WTC11 (cell line): ENCODE results near the gene ABCG1. TPM values are rescaled to one million over a fixed set of nuclear protein-coding genes. Genes with fewer than 3 reads are reported as not detected.

Experiments
- ATAC-seq: fragments of 200-7000 bp; cut with Tn5 transposase; 2 replicates; pipeline ENCODE4 v1.10.0; 2021; ENCODE audit warnings: mild to moderate bottlenecking, moderate library complexity
- CTCF ChIA-PET: fragments of 300-600 bp; sonication (Branson Sonifier 250); formaldehyde crosslinking; loops from one replicate; lab custom pipeline; 2021; ENCODE audit warnings: antibody characterized with exemption; lab: Charles Lee
- POLR2A ChIA-PET: fragments of 350-600 bp; sonication (Branson Sonifier 250); formaldehyde crosslinking; loops from one replicate; lab custom pipeline; 2021; ENCODE audit warnings: antibody characterized with exemption; lab: Charles Lee
- DNase-seq: peaks from one replicate; pipeline ENCODE4 v3.0.0; 2021; ENCODE audit warnings: low spot score
- H3K27ac Mint-ChIP-seq: 2 replicates; pipeline ENCODE4 v1.8.0; 2021; ENCODE audit warnings: mixed read lengths
- H3K27me3 Mint-ChIP-seq: 2 replicates; pipeline ENCODE4 v1.8.0; 2021; ENCODE audit warnings: low read depth, mild to moderate bottlenecking, moderate library complexity, mixed read lengths
- H3K36me3 Mint-ChIP-seq: 2 replicates; pipeline ENCODE4 v1.8.0; 2021; ENCODE audit warnings: mixed read lengths
- H3K4me1 Mint-ChIP-seq: 2 replicates; pipeline ENCODE4 v1.8.0; 2022; ENCODE audit warnings: mixed read lengths
- H3K4me3 Mint-ChIP-seq: 2 replicates; pipeline ENCODE4 v1.8.0; 2021; ENCODE audit warnings: mild to moderate bottlenecking, moderate library complexity, mixed read lengths
- H3K9me3 Mint-ChIP-seq: 2 replicates; pipeline ENCODE4 v1.8.0; 2021; ENCODE audit warnings: mixed read lengths
- ARID4B ChIP-seq: sonication (generic); formaldehyde crosslinking; IDR thresholded peaks from 2 replicates; pipeline ENCODE4 v1.8.0; 2023; ENCODE audit warnings: missing genetic modification reagents, mild to moderate bottlenecking, borderline replicate concordance
- ATF1 ChIP-seq: sonication (generic); formaldehyde crosslinking; IDR thresholded peaks from 2 replicates; pipeline ENCODE4 v1.8.1; 2023; ENCODE audit warnings: mild to moderate bottlenecking, moderate library complexity, missing genetic modification reagents
- ATF6 ChIP-seq: sonication (generic); formaldehyde crosslinking; IDR thresholded peaks from 2 replicates; pipeline ENCODE4 v1.8.1; 2023; ENCODE audit warnings: mild to moderate bottlenecking, missing genetic modification reagents
- E2F1 ChIP-seq: sonication (generic); formaldehyde crosslinking; IDR thresholded peaks from 2 replicates; pipeline ENCODE4 v1.8.0; 2022; ENCODE audit warnings: mild to moderate bottlenecking, missing genetic modification reagents
- E2F5 ChIP-seq: sonication (generic); formaldehyde crosslinking; IDR thresholded peaks from 2 replicates; pipeline ENCODE4 v1.8.1; 2022; ENCODE audit warnings: mild to moderate bottlenecking, moderate library complexity, missing genetic modification reagents
- FOXK1 ChIP-seq: sonication (generic); formaldehyde crosslinking; IDR thresholded peaks from 2 replicates; pipeline ENCODE4 v1.8.0; 2022; ENCODE audit warnings: mild to moderate bottlenecking, moderate library complexity, missing genetic modification reagents
- FOXP1 ChIP-seq: sonication (generic); formaldehyde crosslinking; IDR thresholded peaks from 2 replicates; pipeline ENCODE4 v1.8.0; 2022; ENCODE audit warnings: missing genetic modification reagents, mild to moderate bottlenecking, moderate library complexity, borderline replicate concordance
- FOXP4 ChIP-seq: sonication (generic); formaldehyde crosslinking; IDR thresholded peaks from 2 replicates; pipeline ENCODE4 v1.8.0; 2022; ENCODE audit warnings: mild to moderate bottlenecking, missing genetic modification reagents
- GABPB1 ChIP-seq: sonication (generic); formaldehyde crosslinking; IDR thresholded peaks from 2 replicates; pipeline ENCODE4 v1.8.1; 2023; ENCODE audit warnings: mild to moderate bottlenecking, missing genetic modification reagents
- SMAD4 ChIP-seq: sonication (generic); formaldehyde crosslinking; IDR thresholded peaks from 2 replicates; pipeline ENCODE4 v1.8.0; 2022; ENCODE audit warnings: mild to moderate bottlenecking, missing genetic modification reagents
- USF2 ChIP-seq: sonication (generic); formaldehyde crosslinking; IDR thresholded peaks from 2 replicates; pipeline ENCODE4 v1.8.1; 2023; ENCODE audit warnings: mild to moderate bottlenecking, missing genetic modification reagents, moderate library complexity
- ZNF396 ChIP-seq: fragments of 250-450 bp; sonication (Bioruptor Pico); IDR thresholded peaks from 2 replicates; pipeline ENCODE4 v1.8.0; 2021; ENCODE audit warnings: mild to moderate bottlenecking, moderate library complexity, borderline replicate concordance
- total RNA-seq: library from RNA; stranded (reverse); gene quantifications from 3 replicates; pipeline ENCODE4 v1.2.3, GENCODE V29; 2021

Gene ABCG1
- total RNA-seq, 1 experiment from 2014 or later = 4.0 TPM

- Mint-ChIP-seq H3K27ac (no peak overlapping the region), H3K4me3 (no peak overlapping the region), H3K9me3 (peaks cover 17% of the 10 kb centered on the region), H3K4me1 (no peaks in the 10 kb centered on the region), H3K27me3 (no peaks in the 10 kb centered on the region; the same call in 1 of the 2 replicates), H3K36me3 (no peaks in the 10 kb centered on the region; the same call in 1 of the 2 replicates)
- TF ChIP-seq GABPB1 (CRISPR knock-in tag) = no peak
- no peak for TF ChIP-seq ARID4B (CRISPR knock-in tag)
- TF ChIP-seq E2F1 (CRISPR knock-in tag) = no peak
- no peak for TF ChIP-seq FOXP4 (CRISPR knock-in tag)
- no peak for TF ChIP-seq FOXP1 (CRISPR knock-in tag)
- TF ChIP-seq ATF1 (CRISPR knock-in tag) = no peak
- TF ChIP-seq SMAD4 (CRISPR knock-in tag) = no peak
- no peak for TF ChIP-seq E2F5 (CRISPR knock-in tag)
- no peak for TF ChIP-seq ZNF396 (CRISPR knock-in tag)
- TF ChIP-seq ATF6 (CRISPR knock-in tag) = no peak
- no peak for TF ChIP-seq FOXK1 (CRISPR knock-in tag)
- TF ChIP-seq USF2 (CRISPR knock-in tag) = no peak
- POLR2A ChIA-PET = interaction anchor here (0.6 to 0.7 kb wide), 2 partner anchors 17 to 88 kb away, joined by 3 read pairs; no protein-coding TSS in a partner anchor
- DNase-seq = no peak
- ATAC-seq = no peak
- CTCF ChIA-PET = interaction anchor here (0.6 to 1.1 kb wide), 4 partner anchors 37 to 108 kb away, joined by 4 read pairs; no protein-coding TSS in a partner anchor
These were observed 17.9 kb upstream of the ABCG1 start for GRCh38 chr21:42200906-42201614.
